CD14-positive monocyte (primary cell): Measurements from ENCODE around the gene ECSIT. TPM values are rescaled to one million over a fixed set of nuclear protein-coding genes. Genes with fewer than 3 reads are reported as not detected.

Experiments used
- DNase-seq, 3 donors: peaks; one replicate each; pipeline ENCODE4 v3.0.0-alpha.2; 2011 to 2022
- H2AFZ ChIP-seq: 2 replicates; pipeline ENCODE4 v1.6.0; 2012; ENCODE audit warnings: mild to moderate bottlenecking, low read depth, low read length, inconsistent platforms; ENCODE audit not compliant: insufficient read depth, poor library complexity, severe bottlenecking
- H3K27ac ChIP-seq, 2 donors: 1 replicate in 1 of 2; 2 replicates in 1 of 2; pipeline ENCODE4 v1.5.1; 2012 to 2013; ENCODE audit warnings: low read length in 2 of 2, control low read depth in 1 of 2, inconsistent platforms in 1 of 2, low read depth in 1 of 2, mild to moderate bottlenecking in 1 of 2
- H3K27me3 ChIP-seq, 2 donors: one replicate each; pipeline versions ENCODE4 v1.6.0 to v1.6.1; 2011 to 2013; ENCODE audit warnings: low read length in 2 of 2; ENCODE audit not compliant: control insufficient read depth in 2 of 2, insufficient read depth in 2 of 2
- H3K36me3 ChIP-seq, 2 donors: replicated peaks in 1 of 2; 1 replicate in 1 of 2; 2 replicates in 1 of 2; pipeline versions ENCODE4 v1.5.1 to v1.6.1; 2012 to 2013; ENCODE audit warnings: low read length in 2 of 2, control low read depth in 1 of 2, inconsistent platforms in 1 of 2, mild to moderate bottlenecking in 1 of 2; ENCODE audit not compliant: insufficient read depth in 2 of 2, control insufficient read depth in 1 of 2
- H3K4me1 ChIP-seq, 2 donors: 1 replicate in 1 of 2; 2 replicates in 1 of 2; pipeline versions ENCODE4 v1.5.1 to v1.6.1; 2012 to 2013; ENCODE audit warnings: low read length in 2 of 2, control low read depth in 1 of 2, inconsistent platforms in 1 of 2, mild to moderate bottlenecking in 1 of 2, moderate library complexity in 1 of 2; ENCODE audit not compliant: insufficient read depth in 2 of 2, control insufficient read depth in 1 of 2
- H3K4me2 ChIP-seq: replicated peaks from 2 replicates; pipeline ENCODE3; 2012; ENCODE audit warnings: low read length, moderate library complexity, mild to moderate bottlenecking; ENCODE audit not compliant: poor library complexity, severe bottlenecking; ENCODE audit errors: extremely low read depth
- H3K4me3 ChIP-seq, 3 experiments: fragments of 200-600 bp in 1 of 3; sonication (generic) in 1 of 3; replicated peaks in 1 of 3; 1 replicate in 2 of 3; 2 replicates in 1 of 3; pipeline ENCODE4 v1.5.1; 2011 to 2013; ENCODE audit warnings: low read length in 3 of 3, mild to moderate bottlenecking in 3 of 3, control low read depth in 2 of 3, low read depth in 2 of 3, inconsistent platforms in 1 of 3, moderate library complexity in 1 of 3
- H3K79me2 ChIP-seq: 2 replicates; pipeline ENCODE4 v1.6.0; 2012; ENCODE audit warnings: mild to moderate bottlenecking, control low read depth, inconsistent platforms, low read length, moderate library complexity; ENCODE audit not compliant: insufficient read depth
- H3K9ac ChIP-seq: 2 replicates; pipeline ENCODE4 v1.6.0; 2017; ENCODE audit warnings: low read length, mild to moderate bottlenecking; ENCODE audit not compliant: insufficient read depth, poor library complexity, severe bottlenecking
- H3K9me3 ChIP-seq, 2 donors: replicated peaks in 1 of 2; 1 replicate in 1 of 2; 2 replicates in 1 of 2; pipeline versions ENCODE4 v1.5.1 to v1.6.1; 2012 to 2013; ENCODE audit warnings: low read length in 2 of 2, control low read depth in 1 of 2; ENCODE audit not compliant: control insufficient read depth in 1 of 2, insufficient read depth in 1 of 2
- H4K20me1 ChIP-seq: 2 replicates; pipeline ENCODE4 v1.6.0; 2012; ENCODE audit warnings: mild to moderate bottlenecking, low read length, control low read depth, moderate library complexity; ENCODE audit not compliant: insufficient read depth
- H3K27ac Mint-ChIP-seq, 7 donors: one replicate each; pipeline ENCODE4 v1.8.0; 2020; ENCODE audit warnings: mild to moderate bottlenecking in 7 of 7, mixed read lengths in 7 of 7, moderate library complexity in 6 of 7, inconsistent platforms in 2 of 7
- H3K27me3 Mint-ChIP-seq, 3 donors: one replicate each; pipeline ENCODE4 v1.8.0; 2021 to 2022; ENCODE audit warnings: low read depth in 3 of 3, mild to moderate bottlenecking in 3 of 3, mixed read lengths in 3 of 3, moderate library complexity in 3 of 3, inconsistent platforms in 1 of 3
- H3K36me3 Mint-ChIP-seq, 2 donors: one replicate each; pipeline ENCODE4 v1.8.0; 2020; ENCODE audit warnings: mixed read lengths in 2 of 2, inconsistent platforms in 1 of 2, mild to moderate bottlenecking in 1 of 2
- H3K4me1 Mint-ChIP-seq: one replicate; pipeline ENCODE4 v1.8.0; 2020; ENCODE audit warnings: mild to moderate bottlenecking, mixed read lengths
- H3K4me3 Mint-ChIP-seq, 2 donors: one replicate each; pipeline ENCODE4 v1.8.0; 2020; ENCODE audit warnings: mild to moderate bottlenecking in 2 of 2, mixed read lengths in 2 of 2, moderate library complexity in 1 of 2
- H3K9me3 Mint-ChIP-seq, 7 donors: one replicate each; pipeline ENCODE4 v1.8.0; 2020 to 2022; ENCODE audit warnings: mixed read lengths in 7 of 7, mild to moderate bottlenecking in 6 of 7, moderate library complexity in 6 of 7, inconsistent platforms in 2 of 7
- WGBS: methylation state at CpG from one replicate; pipeline ENCODE4 v1.1.5; 2013; ENCODE audit warnings: missing lambda C conversion rate; ENCODE audit not compliant: insufficient coverage; 5-methylcytosine and 5-hydroxymethylcytosine counted together
- intact Hi-C, 2 donors: fragments of 100-400 bp; cut with micrococcal nuclease; formaldehyde crosslinking; loops; one replicate each; pipeline versions ENCODE4 v1.15.0 to v1.15.1; 2023
- polyA plus RNA-seq, 3 donors: library from polyadenylated mRNA; depleted of rRNA in 1 of 3; unstranded in 2 of 3; stranded (reverse) in 1 of 3; fragments of 300-500 nt in 2 of 3; fragments of >200 nt in 1 of 3; fragmentation: Illumina TruSeq in 2 of 3; gene quantifications; 1 replicate in 2 of 3; 2 replicates in 1 of 3; pipeline ENCODE4 v1.2.3, GENCODE V29; 2012 to 2021
- TF ChIP-seq, protein P1 (sequence below): fragments of 200-600 bp; IDR thresholded peaks from one replicate; pipeline ENCODE4 v1.8.0; 2022; ENCODE audit warnings: antibody characterized with exemption, mild to moderate bottlenecking

ECSIT gene
- polyA plus RNA-seq, 3 donors: 26.4 to 31.6 (median 28.3) TPM

- peaks cover 17 to 29% of the 10 kb centered on the region in 2 donors for H3K36me3 Mint-ChIP-seq
- Histone ChIP-seq H3K27ac (peak within 1 kb of the TSS; percentile 59 to 74), H3K4me3 (peak within 1 kb of the TSS; percentile 63 to 97 (median 86)), H3K79me2 (peaks cover 24% of the 10 kb centered on the region), H3K36me3 (peaks cover 8 to 17% of the 10 kb centered on the region in 2 donors), H3K9me3 (no peaks in the 10 kb centered on the region), H4K20me1 (peaks cover 33% of the 10 kb centered on the region), H3K4me1 (peaks cover 33 to 52% of the 10 kb centered on the region in 2 donors), H3K4me2 (peak within 1 kb of the TSS; percentile 74), H3K27me3 (no peaks in the 10 kb centered on the region), H3K9ac (peak within 1 kb of the TSS; percentile 66), H2AFZ (peak within 1 kb of the TSS; percentile 83)
- peaks cover 0 to 1% (median 0%) of the 10 kb centered on the region in 3 donors for H3K27me3 Mint-ChIP-seq
- WGBS: 0% methylated on average over 34 of the region's 57 CpGs
- TF ChIP-seq, protein P1, sequence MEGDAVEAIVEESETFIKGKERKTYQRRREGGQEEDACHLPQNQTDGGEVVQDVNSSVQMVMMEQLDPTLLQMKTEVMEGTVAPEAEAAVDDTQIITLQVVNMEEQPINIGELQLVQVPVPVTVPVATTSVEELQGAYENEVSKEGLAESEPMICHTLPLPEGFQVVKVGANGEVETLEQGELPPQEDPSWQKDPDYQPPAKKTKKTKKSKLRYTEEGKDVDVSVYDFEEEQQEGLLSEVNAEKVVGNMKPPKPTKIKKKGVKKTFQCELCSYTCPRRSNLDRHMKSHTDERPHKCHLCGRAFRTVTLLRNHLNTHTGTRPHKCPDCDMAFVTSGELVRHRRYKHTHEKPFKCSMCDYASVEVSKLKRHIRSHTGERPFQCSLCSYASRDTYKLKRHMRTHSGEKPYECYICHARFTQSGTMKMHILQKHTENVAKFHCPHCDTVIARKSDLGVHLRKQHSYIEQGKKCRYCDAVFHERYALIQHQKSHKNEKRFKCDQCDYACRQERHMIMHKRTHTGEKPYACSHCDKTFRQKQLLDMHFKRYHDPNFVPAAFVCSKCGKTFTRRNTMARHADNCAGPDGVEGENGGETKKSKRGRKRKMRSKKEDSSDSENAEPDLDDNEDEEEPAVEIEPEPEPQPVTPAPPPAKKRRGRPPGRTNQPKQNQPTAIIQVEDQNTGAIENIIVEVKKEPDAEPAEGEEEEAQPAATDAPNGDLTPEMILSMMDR: no peak
- DNase-seq: peak; percentile 98 to 99 (median 98)
- peak within 1 kb of the TSS; percentile 95 to 96 for H3K4me3 Mint-ChIP-seq
- H3K9me3 Mint-ChIP-seq: no peaks in the 10 kb centered on the region
- H3K4me1 Mint-ChIP-seq: peaks cover 60% of the 10 kb centered on the region
- H3K27ac Mint-ChIP-seq: peak within 1 kb of the TSS; percentile 77 to 97 (median 94)
- intact Hi-C loops: loop anchor here in 1 of 2 donors (1.0 to 2.0 kb wide), 2 partner anchors 22 to 28 kb away; no protein-coding TSS in a partner anchor
These were observed 30.2 kb upstream of the ECSIT start, which contains the start of gene ELOF1 for GRCh38 chr19:11558881-11559828. Gene ELOF1, minus strand, starts transcription at chr19:11559230. Its CDS starts 4,883 bp downstream, at chr19:11554347.

GRCh38 chr19:11556634-11557420 lies 27.9 kb upstream of the ECSIT start:
- 100% methylated on average over 1 of the region's 4 CpGs for WGBS
- DNase-seq: no peak
- Mint-ChIP-seq H3K4me3 (no peak overlapping the region), H3K4me1 (peaks cover 44% of the 10 kb centered on the region), H3K36me3 (peaks cover 36 to 52% of the 10 kb centered on the region in 2 donors), H3K9me3 (peaks cover 0 to 1% (median 0%) of the 10 kb centered on the region in 7 donors), H3K27me3 (peaks cover 0 to 1% (median 0%) of the 10 kb centered on the region in 3 donors), H3K27ac (peak overlapping the region in 1 of 7 donors; percentile 23)
- peaks cover 27 to 36% of the 10 kb centered on the region in 2 donors for H3K4me1 ChIP-seq
- peaks cover 24% of the 10 kb centered on the region for H3K79me2 ChIP-seq
- H3K4me3 ChIP-seq: no peak overlapping the region
- no peak overlapping the region for H3K4me2 ChIP-seq
- H3K9me3 ChIP-seq: no peaks in the 10 kb centered on the region
- H2AFZ ChIP-seq: no peak overlapping the region
- intact Hi-C loops: no loop called here
- TF ChIP-seq, protein P1: no peak
- H4K20me1 ChIP-seq: peaks cover 36% of the 10 kb centered on the region
- H3K36me3 ChIP-seq: peaks cover 25 to 40% of the 10 kb centered on the region in 2 donors
- H3K27ac ChIP-seq: no peak overlapping the region
- H3K27me3 ChIP-seq: no peaks in the 10 kb centered on the region
- no peak overlapping the region for H3K9ac ChIP-seq
